Osteoblast (primary cell): ENCODE results near the gene VAX1. TPM values are rescaled to one million over a fixed set of nuclear protein-coding genes. Genes with fewer than 3 reads are reported as not detected.
"Not testable (repeated sequence)": the region's sequence is repeated elsewhere in the genome, so short reads cannot be mapped to it uniquely, and the experiment has no call there.

Source experiments
- DNase-seq: peaks from one replicate; pipeline ENCODE4 v3.0.0; 2011; ENCODE audit warnings: low spot score, mixed read lengths; ENCODE audit not compliant: insufficient read length; ENCODE audit errors: missing footprints
- H2AFZ ChIP-seq: 2 replicates; pipeline ENCODE4 v1.6.0; 2011; ENCODE audit warnings: mild to moderate bottlenecking, low read length
- H3K27ac ChIP-seq: 2 replicates; pipeline ENCODE4 v1.5.1; 2011; ENCODE audit warnings: mild to moderate bottlenecking, low read depth, low read length, moderate library complexity
- H3K27me3 ChIP-seq: 2 replicates; pipeline ENCODE4 v1.6.0; 2012; ENCODE audit warnings: mild to moderate bottlenecking, control low read depth, inconsistent platforms, low read length, moderate library complexity; ENCODE audit not compliant: insufficient read depth
- H3K36me3 ChIP-seq: 2 replicates; pipeline ENCODE4 v1.5.1; 2011; ENCODE audit warnings: mild to moderate bottlenecking, low read length, control low read depth, moderate library complexity; ENCODE audit not compliant: insufficient read depth
- H3K4me1 ChIP-seq: 2 replicates; pipeline ENCODE4 v1.5.1; 2011; ENCODE audit warnings: mild to moderate bottlenecking, low read length, control low read depth, moderate library complexity; ENCODE audit not compliant: insufficient read depth
- H3K4me2 ChIP-seq: 2 replicates; pipeline ENCODE4 v1.6.0; 2011; ENCODE audit warnings: mild to moderate bottlenecking, low read length; ENCODE audit not compliant: insufficient read depth
- H3K4me3 ChIP-seq: fragments of 200-600 bp; sonication (generic); 3 replicates; pipeline ENCODE4 v1.5.1; 2012; ENCODE audit warnings: mild to moderate bottlenecking, low read length, inconsistent platforms; ENCODE audit not compliant: insufficient read depth
- H3K79me2 ChIP-seq: 2 replicates; pipeline ENCODE4 v1.6.0; 2012; ENCODE audit warnings: mild to moderate bottlenecking, low read length, control low read depth, inconsistent platforms; ENCODE audit not compliant: insufficient read depth
- H3K9me3 ChIP-seq: 2 replicates; pipeline ENCODE4 v1.5.1; 2011; ENCODE audit warnings: low read depth, low read length, control low read depth
- H4K20me1 ChIP-seq: 2 replicates; pipeline ENCODE4 v1.6.0; 2012; ENCODE audit warnings: mild to moderate bottlenecking, low read length, control low read depth; ENCODE audit not compliant: insufficient read depth
- total RNA-seq: library from RNA; depleted of rRNA; stranded (reverse); fragments of >200 nt; gene quantifications from 2 replicates; pipeline ENCODE4 v1.2.3, GENCODE V29; 2012
- TF ChIP-seq, protein P1 (sequence below): IDR thresholded peaks from 2 replicates; pipeline ENCODE4 v1.5.1; 2011; ENCODE audit warnings: mild to moderate bottlenecking, low read depth, low read length, moderate library complexity; ENCODE audit errors: extremely low read depth

VAX1 gene
- total RNA-seq, 1 donor: not detected

DNA sequence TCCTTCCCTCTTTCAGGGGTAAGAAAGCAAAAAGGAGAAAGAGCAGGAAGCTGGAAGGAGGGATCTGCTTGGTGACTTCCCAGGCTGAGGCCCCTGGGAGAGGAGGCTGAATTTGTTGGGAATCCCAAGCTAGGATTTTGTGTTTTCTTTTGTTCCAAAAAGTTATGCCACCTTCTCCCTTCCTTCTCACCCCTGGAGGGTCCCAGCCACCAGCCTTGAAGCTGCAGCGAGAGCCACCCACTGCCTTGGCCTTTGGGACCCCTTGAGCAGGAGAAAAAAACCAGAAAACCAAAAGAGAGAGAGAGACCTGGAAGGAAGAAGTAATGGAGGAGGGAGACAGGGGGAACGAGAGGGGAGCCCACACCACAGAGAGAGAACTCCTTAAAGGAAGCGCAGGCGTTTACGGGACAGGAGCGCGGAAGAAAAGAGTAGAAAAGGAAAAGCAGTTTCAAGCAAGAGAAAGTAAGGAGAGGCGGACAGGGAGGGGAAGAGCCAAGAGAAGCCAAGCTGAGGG, 7.2 kb downstream of the VAX1 start:
- H3K4me3 ChIP-seq: no peak overlapping the region
- no peak overlapping the region for H2AFZ ChIP-seq
- peaks cover 63% of the 10 kb centered on the region for H3K27me3 ChIP-seq
- H3K36me3 ChIP-seq: no peaks in the 10 kb centered on the region
- no peaks in the 10 kb centered on the region for H3K9me3 ChIP-seq
- no peaks in the 10 kb centered on the region for H4K20me1 ChIP-seq
- DNase-seq: peak; percentile 50
- TF ChIP-seq, protein P1, sequence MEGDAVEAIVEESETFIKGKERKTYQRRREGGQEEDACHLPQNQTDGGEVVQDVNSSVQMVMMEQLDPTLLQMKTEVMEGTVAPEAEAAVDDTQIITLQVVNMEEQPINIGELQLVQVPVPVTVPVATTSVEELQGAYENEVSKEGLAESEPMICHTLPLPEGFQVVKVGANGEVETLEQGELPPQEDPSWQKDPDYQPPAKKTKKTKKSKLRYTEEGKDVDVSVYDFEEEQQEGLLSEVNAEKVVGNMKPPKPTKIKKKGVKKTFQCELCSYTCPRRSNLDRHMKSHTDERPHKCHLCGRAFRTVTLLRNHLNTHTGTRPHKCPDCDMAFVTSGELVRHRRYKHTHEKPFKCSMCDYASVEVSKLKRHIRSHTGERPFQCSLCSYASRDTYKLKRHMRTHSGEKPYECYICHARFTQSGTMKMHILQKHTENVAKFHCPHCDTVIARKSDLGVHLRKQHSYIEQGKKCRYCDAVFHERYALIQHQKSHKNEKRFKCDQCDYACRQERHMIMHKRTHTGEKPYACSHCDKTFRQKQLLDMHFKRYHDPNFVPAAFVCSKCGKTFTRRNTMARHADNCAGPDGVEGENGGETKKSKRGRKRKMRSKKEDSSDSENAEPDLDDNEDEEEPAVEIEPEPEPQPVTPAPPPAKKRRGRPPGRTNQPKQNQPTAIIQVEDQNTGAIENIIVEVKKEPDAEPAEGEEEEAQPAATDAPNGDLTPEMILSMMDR: no peak
- no peaks in the 10 kb centered on the region for H3K4me1 ChIP-seq
- no peak overlapping the region for H3K27ac ChIP-seq
- no peaks in the 10 kb centered on the region for H3K79me2 ChIP-seq
- H3K4me2 ChIP-seq: no peak overlapping the region

DNA sequence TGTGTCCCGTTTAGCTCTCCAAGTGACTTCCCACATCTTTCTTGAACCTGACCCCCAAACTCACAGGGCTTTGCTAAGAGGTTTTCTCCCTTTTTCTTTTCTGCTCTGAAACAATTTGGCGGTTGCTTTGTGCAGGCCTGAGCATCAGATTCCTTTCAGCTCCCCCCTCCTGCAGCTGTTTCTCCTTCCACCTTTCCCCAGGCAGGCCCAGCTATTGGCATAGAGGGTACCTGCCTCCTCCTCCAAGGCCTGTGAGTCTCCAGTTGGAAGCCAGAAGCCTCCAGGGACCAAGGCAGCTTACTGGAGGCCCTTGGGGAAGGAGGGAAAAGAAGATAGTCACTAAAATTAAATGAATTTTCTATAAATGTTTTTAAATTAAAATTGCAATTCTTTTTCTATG, 7.7 kb downstream of the VAX1 start:
- Histone ChIP-seq H3K4me3 (no peak overlapping the region), H3K36me3 (no peaks in the 10 kb centered on the region), H3K9me3 (no peaks in the 10 kb centered on the region), H3K4me1 (no peaks in the 10 kb centered on the region), H4K20me1 (no peaks in the 10 kb centered on the region), H3K4me2 (no peak overlapping the region), H2AFZ (no peak overlapping the region), H3K27me3 (peaks cover 58% of the 10 kb centered on the region), H3K27ac (no peak overlapping the region), H3K79me2 (no peaks in the 10 kb centered on the region)
- TF ChIP-seq, protein P1: no peak
- no peak for DNase-seq

DNA sequence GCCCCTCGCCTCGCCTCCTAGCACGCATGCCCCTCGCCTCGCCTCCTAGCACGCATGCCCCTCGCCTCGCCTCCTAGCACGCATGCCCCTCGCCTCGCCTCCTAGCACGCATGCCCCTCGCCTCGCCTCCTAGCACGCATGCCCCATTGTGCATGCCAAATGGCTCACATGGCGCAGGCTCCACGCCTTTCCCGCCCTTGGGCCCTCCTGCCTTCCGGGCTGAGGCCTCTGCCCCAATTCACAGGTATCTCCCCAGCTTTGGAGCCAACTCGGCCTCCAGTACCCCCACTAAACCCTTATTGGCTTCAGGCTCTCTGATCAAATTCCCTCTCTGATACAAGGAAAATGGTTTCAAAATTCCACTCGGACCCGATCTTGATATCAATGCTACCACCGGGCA, 11.4 kb downstream of the VAX1 start:
- H4K20me1 ChIP-seq, H3K4me1 ChIP-seq, H3K27ac ChIP-seq, H3K79me2 ChIP-seq, DNase-seq, H2AFZ ChIP-seq, H3K9me3 ChIP-seq, H3K4me3 ChIP-seq, H3K36me3 ChIP-seq, H3K4me2 ChIP-seq: not testable (repeated sequence)
- peaks cover 24% of the 10 kb centered on the region for H3K27me3 ChIP-seq

DNA sequence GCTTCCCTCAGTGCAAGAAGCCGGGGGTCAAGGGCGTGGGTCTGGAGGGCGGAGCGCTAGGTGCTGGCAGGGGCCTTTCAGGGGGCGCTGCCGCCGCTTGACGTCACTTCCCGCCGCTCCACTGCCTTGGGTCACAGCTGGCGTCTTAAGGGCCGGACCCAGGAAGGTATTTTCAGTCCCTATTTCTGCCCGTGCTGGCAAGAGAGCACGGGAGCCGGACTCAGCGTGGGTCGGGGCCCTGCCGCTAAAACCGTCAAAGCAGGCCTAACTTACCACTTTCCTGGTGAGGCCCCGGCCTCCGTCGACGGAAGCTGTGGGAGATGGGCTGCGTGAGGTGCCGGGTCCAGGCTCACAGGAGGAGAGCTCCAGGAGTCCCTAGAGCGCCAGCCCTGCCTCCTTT, 12.0 kb downstream of the VAX1 start:
- no peaks in the 10 kb centered on the region for H3K9me3 ChIP-seq
- peaks cover 17% of the 10 kb centered on the region for H3K27me3 ChIP-seq
- no peak overlapping the region for H3K4me3 ChIP-seq
- H3K4me1 ChIP-seq: no peaks in the 10 kb centered on the region
- TF ChIP-seq, protein P1: no peak
- no peak overlapping the region for H3K27ac ChIP-seq
- H3K4me2 ChIP-seq: no peak overlapping the region
- no peak overlapping the region for H2AFZ ChIP-seq
- no peaks in the 10 kb centered on the region for H3K79me2 ChIP-seq
- no peak for DNase-seq
- no peaks in the 10 kb centered on the region for H3K36me3 ChIP-seq
- no peaks in the 10 kb centered on the region for H4K20me1 ChIP-seq
